Kasumi-1 (cell line): Measurements from ENCODE around the gene SERINC3.
A peak's percentile ranks its signal among the peaks of the same experiment; 100 is the strongest.

Source experiments
- DNase-seq, 2 experiments: peaks; one replicate each; lab custom pipeline; 2025; lab: John Stamatoyannopoulos, UW

Gene SERINC3

DNA sequence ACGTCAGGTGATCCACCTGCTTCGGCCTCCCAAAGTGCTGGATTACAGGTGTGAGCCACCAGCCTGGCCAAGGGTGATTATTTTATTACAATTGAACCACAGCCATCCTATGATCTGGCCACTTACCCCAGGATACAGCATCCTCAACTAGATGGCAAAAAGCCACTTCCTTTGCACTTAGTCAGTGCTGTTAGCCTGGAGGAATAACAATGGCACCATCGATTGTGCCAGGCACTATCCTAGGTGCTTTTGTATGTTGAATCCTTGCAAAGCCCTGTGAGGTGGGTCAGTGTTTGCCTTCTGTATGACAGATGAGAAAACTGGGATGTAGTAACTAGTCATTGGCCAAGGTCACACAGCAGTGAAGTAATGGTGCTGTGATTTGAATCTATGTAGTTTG, 57.4 kb downstream of the SERINC3 start:
- no peak for DNase-seq

DNA sequence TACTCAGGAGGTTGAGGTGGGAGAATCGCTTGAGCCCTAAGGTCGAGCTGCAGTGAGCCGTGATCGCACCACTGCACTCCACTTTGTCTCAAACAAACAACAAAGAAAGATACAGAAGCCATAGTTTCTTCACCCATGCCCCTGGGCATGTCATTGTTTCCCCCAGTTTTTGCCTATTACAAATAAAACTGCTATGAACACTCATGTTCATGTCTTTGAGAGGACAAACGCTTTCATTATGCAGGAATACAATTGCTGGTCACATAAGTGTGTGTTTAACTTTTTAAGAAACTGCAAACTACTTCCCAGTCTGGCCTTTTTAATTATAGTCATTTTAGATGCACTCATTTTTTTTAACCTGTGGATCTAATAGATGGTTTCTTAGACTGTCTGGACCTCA, 58.4 kb downstream of the SERINC3 start:
- no peak for DNase-seq

DNA sequence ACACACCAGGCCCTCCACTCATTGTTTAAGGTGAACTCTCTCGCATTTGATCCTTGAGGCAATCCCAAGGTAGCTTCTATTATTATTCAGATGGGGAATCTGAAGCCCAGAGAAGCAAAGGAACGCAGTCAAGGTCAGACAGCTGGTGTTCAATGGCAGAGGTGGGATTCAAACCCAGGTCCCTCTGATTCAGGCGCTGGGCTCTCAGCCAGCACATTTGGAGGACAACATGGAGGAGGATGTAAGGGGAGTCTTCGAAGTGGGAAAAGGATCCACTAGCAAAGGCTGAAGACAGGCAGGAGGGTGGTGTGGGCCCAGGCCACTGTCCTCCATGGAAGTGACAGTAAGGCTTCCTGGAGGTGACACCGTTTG, 60.1 kb downstream of the SERINC3 start:
- DNase-seq = no peak

DNA sequence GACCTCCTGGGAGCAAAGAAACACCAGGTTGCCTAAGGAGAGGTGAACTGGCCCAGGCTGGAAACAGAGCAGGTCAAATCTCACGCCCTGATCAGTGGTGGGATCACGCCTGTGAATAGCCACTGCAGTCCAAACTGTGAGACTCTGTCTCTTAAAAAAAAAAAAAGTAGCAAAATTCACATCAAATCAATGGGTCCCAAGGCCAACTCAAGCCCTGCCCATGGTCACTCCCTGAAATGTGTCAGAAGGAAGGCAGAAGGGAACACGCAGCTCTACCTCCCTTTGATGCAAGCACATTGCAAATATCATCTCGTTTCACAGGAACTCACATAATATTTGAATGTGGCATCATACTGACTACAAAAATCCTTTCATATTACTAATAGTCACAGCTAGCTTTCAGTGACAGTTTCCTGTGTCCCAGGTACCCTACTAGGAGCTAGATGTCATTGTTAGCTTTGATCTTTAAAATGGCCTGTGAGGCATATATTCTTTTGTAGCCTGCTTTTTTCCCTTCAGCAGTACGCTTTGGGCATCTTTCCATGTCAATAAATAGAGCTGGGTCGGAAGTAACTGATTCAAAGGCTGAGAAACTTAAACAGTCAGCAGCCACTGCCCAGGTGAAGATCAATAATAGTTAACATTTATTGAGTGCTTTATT, 60.6 kb downstream of the SERINC3 start:
- DNase-seq = no peak

DNA sequence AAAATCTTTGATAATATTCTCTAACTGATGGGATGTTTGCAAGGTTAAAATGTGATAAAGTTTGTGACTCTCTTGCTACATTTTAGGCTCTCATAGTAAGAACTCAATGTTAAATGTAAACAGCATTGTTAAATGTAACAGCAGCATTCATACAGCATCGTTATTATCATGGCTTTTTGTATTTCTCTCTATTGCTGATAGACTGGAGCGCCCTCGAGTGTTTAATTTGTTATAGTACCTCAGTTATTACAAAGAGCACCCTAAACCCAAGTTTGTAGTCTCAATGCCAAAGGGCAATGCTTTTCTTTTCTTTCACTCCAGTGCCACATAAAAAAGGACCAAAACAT, 61.1 kb downstream of the SERINC3 start:
- peak; percentile 57 to 75 for DNase-seq

DNA sequence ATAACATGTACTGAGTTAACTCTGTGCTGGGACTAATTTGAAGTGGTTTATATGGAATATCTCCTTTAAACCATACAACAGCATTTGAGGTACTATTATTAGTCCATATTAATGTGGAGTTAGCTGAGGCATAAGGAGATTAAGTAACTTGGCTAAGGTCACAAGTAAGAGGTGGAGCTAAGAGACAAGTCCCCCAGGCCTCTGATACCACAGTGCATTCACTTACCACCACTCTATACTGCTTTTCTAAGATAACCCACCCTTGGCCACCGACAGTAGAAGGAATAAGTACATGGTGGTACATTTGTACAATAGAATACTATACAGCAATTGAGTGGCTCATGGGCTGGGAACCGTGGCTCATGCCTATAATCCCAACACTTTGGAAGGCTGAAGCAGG, 62.6 kb downstream of the SERINC3 start:
- no peak for DNase-seq

DNA sequence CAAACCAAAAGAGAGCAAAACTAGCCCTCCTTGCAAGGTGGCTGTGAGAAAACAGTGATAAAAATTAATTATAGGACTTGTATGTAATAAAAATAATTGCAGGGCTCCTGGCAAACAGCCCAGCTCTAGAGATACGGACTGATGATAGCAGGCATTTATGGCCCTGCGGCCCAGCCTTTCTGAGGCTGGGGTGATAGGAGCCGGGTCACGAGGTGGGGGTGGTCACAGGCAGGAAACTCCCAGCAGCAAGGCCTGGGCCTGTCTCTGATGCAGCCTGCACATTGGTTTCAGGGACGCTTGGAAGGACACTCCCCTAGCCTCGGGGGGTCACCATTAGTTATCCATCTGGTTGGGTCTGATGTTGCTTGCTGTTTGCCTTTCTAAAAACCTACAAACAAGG, 64.9 kb downstream of the SERINC3 start:
- no peak for DNase-seq

DNA sequence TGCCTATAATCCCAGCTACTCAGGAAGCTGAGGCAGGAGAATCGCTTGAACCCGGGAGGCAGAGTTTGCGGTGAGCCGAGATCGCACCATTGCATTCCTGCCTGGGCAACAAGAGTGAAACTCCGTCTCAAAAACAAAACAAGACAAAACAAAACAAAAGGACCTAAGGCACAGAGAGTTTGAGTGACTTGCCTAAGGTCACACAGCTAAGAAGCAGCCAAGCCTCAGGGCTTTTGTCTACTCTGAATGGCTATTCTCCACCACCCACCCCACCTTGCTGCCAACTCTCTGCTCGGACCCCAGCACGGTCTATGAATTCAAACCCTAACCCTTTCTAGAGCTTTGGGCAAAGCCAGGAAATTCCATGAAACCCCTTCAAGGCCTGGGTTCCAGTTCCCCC, 65.3 kb downstream of the SERINC3 start:
- no peak for DNase-seq

DNA sequence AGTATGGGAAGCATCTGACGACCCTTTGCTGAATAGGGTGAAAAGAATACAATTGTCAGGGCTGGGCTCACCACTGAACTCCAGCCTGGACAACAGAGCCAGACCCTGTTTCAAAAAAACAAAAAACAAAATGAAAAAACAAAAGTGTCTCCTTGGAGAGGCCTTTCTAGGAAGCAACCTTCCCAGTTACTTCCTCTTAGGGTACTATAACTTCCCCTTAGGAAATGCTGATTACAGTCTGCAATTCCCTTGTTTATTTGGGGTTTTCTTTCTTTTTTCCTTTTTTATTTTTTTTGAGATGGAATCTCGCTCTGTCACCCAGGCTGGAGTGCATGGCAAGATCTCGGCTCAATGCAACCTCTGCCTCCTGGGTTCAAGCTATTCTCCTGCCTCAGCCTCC, 66.7 kb downstream of the SERINC3 start:
- DNase-seq = no peak

DNA sequence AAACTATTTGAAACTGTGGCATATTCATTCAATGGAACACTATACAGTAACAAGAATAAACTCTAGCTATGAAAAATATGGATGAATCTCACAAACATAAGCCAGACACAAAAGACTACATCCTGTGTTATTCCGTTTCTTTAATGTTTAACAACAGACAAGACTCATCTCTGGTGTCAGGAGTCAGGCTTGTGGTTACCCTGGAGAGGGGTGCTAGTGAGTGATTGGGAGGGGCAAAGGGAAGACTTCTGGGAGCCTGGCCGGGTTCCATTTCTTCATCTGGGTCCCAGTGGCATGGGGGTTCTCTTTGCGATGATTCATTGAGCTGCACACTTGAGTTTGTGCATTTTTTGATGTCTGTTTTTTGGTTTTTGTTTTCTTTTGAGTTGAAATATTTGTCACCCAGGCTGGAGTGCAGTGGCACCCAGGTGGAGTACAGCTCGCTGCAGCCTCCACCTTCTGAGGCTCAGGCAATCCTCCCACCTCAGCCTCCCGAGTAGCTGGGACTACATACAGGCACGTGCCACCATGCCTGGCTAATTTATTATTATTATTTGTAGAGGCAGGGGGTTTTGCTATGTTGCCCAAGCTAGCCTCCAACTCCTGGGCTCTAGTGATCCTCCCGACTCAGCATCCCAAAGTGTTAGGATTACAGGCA, 67.4 kb downstream of the SERINC3 start:
- no peak for DNase-seq

DNA sequence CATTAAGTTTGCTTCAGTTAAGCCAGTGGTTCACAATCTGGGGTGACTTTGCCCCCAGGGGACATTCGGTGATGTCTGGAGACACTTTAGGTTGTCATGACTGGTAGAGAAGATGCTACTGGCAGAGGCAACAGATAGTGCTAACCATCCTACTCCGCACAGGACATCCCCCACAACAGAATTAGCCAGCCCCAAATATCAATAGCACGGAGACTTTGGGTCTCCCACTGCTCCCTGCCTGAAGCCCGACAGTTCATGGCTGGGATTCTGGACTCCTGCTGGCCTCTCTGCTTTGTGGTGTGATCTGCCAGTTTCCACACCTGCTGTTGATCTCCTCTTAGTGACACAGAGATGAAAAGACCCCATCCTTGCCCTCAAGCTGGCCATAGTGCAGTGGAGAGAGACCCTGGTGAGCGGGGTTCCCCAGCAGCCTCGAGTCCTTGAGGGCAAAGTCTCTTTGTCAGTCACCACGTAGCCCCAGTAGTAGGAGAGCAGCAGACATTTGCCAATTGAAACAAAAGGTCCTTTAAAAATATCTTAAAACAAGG, 70.9 kb downstream of the SERINC3 start:
- DNase-seq = no peak

DNA sequence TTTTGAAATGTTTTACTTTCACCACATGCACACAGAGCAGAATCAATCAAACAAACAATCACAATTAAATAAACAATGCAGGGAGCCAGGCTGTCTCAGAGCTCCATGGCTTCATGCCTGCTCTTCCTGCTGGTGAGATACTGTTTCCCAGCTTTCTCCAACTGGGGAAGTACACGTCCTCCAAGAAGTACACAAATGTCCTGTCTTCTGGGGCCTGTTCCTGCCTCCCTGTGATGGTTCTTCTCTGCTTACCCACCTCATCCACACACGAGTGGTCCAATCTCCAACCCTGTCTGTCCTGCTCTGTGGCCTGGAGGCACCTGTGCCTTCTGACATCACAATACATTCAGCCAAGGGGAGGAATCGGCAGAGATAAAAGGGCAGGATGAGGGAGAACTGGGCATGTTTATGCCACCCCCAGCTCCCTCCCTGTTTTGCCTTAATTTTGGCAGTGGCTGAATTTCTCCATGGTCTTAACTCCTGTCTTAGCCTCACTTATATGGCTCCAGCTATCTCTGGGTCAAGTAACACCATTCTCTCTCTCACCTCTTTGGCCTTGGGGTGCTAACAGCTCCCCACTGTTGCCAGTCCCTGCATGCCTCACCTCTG, 71.5 kb downstream of the SERINC3 start:
- DNase-seq = no peak

DNA sequence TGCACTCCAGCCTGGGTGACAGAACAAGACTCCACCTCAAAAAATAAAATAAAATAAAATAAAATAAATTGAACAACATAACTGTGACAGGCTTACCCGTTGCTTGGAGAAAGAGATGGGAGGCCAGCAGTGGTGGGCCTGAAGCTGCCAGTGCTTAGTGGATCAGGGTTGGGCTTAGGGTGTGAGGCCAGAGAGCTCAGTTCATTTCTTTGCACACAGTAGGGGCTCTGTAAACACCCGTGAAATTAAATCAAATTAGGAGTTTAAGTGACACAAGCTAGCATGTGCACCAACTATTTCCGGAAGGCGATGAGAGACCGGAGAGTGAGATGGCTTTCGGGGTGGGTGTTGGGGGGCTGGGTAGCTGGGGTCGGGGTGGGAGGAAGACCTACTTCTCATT, 72.0 kb downstream of the SERINC3 start:
- no peak for DNase-seq

DNA sequence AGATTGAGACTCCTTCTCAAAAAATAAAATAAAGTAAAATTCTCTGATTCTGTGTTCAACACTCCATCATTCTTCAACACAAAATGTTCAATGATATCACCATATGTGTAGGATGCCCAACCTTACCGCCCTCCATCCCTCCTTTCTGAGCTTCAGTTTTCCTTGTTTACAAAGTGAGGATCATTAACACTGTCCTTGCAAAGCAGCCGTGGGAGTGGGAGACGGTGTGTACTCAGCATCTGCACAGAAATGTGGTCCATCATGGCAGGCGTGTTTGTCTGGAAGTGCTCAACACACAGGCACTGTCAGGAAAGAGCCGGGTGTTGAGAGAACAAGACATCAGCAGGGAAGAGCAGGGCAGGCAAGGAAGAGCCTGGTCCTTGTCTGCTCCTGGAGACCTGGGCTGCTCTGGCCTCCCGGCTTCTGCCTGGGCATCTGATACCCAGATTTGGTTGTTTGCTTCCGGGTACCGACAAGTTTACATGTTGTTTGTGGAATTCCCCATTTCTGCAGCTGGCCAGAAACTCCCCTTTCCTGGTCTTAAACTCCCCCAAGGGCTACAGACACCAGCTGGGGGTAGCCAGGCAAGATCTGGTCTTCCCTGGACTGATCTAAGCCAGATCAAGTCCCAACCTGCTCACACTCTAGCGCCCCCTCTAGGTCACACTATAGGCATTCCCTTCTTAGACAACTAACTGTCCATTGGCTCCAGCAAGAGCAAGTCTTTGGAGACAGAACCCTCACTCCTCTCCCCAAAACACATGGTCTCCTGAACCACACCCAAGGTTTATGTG, 72.9 kb downstream of the SERINC3 start:
- peak in 1 of 2 experiments; percentile 8 for DNase-seq

DNA sequence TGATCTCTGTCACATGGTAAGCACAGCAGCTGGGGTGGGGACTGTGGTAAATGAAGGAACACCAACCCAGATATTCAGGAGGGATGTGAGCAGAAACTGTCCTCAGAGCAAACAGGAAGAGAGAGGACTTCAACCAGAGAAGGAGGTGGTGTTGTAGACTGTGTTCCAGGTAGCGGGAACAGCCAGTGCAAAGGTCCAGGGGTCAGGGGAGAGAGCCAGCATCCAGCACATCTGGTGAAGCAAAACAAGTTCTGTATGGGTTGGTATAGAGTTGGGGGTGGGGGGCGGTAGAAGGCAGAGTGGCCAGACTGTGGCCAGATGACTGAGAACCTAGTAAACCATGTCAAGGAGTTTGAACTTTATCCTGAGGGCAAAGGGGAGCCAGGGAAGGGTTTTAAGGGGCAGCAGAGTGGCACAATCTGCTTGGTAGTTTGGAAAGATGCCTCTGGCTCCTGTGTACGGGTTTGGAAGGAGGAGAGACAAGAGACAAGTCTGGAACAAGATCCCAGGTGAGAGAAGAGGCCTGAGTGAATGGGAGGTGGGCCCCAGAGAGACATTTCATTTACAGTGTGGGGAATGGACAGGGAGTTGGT, 73.9 kb downstream of the SERINC3 start:
- no peak for DNase-seq
